Kidney capillary endothelial cell (primary cell): ENCODE data around the gene MAN2A1.

Source experiments
- DNase-seq: peaks from one replicate; pipeline ENCODE4 v3.0.0-alpha.2; 2018; ENCODE audit warnings: low spot score

The MAN2A1 gene

GRCh38 chr5:109908366-109908765 is 218.6 kb downstream of the MAN2A1 start:
- no peak for DNase-seq

GRCh38 chr5:109910874-109911273 is 221.1 kb downstream of the MAN2A1 start:
- DNase-seq: no peak

GRCh38 chr5:109911731-109912130 is 222.0 kb downstream of the MAN2A1 start:
- no peak for DNase-seq

GRCh38 chr5:109914906-109915305 is 225.2 kb downstream of the MAN2A1 start:
- DNase-seq: no peak

- no peak for DNase-seq
Measured at GRCh38 chr5:109916481-109917153, 226.9 kb downstream of the MAN2A1 start.
